Kidney capillary endothelial cell (primary cell): ENCODE measurements around the gene ARF4.

Experiments
- DNase-seq: peaks from one replicate; pipeline ENCODE4 v3.0.0-alpha.2; 2018; ENCODE audit warnings: low spot score

The ARF4 gene

DNA sequence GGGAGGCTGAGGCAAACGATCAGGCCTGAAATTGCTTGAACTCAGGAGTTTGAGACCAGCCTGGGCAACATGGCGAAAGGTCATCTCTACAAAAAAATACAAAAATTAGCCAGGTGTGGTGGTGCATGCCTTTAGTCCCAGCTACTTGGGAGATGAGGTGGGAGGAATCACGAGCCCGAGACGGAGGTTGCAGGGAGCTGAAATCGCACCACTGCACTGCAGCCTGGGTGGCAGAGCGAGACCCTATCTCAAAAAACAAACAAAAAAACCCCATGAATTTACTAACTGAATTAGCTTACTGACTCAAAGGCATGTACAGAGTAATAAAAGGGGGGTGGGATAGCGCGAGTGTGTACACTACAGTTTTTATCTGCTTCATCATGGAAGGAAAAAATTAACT, 19.3 kb downstream of the ARF4 start:
- no peak for DNase-seq

DNA sequence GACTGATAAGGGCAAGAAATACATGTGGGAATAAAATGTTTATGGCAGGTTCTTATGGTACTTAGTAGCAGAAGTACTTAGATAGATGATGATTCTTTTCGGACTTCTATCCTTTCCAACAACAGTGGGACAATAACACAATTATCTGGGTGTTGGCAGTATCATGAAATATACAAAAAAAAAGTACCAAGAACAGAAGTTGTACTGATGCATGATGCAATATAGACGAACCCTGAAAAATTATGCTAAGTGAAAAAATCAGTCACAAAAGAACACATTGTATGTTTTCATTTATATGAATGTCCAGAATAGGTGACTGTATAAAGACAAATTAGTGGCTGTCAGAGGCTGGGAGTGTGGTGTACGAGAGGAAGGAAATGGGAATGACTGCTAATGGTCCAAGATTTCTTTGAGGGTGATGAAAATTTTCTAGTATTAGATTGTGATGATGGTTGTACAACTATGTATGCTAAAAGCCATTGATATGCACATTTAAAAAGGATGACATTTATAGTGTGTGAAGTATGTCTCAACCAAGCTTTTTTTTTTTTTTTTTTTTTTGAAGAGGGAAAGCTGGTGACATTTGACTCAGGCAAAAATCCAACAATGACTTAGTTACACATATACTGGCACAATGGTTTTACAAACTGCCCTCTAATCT, 21.0 kb downstream of the ARF4 start:
- DNase-seq: no peak

DNA sequence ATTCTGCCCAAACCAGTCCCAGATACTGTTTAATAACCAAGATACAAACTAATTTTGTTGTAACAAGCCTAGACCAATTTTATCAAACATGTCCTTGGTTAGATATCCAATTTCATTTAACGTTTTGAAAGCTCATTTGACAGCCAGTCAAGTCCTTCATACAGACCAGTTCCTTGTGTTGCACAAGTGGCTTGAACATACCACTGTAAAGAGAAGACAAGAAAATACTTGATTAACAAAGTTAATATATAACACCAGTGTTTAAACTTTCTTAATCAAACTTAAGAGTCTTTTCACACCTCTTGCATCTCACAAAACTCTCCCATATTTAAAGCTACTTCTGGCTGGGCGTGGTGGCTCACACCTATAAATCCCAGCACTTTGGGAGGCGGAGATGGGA, 25.0 kb downstream of the ARF4 start:
- no peak for DNase-seq

DNA sequence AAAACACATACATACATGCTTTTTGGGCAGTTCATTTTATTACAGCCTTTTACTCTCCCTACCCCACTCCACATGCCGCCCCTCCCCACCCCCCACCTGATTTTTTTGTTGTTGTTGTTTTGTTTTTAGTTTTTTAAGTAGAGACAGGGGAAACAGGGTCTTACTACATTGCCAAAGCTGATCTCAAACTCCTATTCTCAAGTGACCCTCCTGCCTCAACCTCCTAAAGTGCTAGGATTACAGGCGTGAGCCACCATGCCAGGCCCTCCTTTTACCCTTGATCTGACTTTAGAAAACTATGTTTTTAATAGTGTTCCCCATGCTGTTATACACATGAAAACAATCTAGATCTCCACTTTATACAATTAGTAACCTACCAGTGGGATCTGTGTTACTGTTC, 26.3 kb downstream of the ARF4 start:
- no peak for DNase-seq

DNA sequence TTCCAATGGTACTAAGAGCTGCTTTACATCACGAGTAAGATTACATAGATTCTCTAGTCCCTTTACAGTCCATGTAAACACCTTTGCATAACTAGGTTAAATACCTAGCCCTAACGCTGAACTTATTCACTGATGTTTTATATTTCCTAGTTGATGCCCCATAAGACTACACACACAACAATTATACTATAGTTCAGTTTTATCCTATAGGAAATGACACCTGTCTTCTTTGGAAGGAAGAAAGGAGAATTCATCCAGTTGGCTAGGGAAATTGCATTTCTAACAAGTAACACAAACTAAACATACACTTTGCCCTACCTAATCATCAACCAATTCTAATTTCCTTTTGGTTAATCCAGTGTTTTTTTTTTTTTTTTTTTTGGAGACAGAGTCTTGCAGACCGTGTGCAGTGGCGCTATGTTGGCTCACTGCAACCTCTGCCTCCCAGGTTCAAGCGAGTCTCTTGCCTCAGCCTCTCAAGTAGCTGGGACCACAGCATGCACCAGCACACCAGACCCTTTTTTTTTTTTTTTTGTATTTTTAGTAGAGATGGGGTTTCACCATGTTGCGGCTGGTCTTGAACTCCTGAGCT, 27.2 kb downstream of the ARF4 start:
- DNase-seq: no peak

DNA sequence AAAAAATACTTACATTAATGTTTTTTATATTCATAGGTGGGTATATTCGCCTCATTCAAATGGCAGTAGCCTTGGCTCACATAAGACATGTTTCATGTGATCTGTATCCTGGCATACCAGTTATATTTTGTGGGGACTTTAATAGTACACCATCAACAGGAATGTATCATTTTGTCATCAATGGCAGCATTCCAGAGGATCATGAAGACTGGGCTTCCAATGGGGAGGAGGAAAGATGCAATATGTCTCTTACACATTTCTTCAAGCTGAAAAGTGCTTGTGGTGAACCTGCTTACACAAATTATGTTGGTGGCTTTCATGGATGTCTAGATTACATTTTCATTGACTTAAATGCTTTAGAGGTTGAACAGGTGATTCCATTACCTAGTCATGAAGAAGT, 37.6 kb downstream of the ARF4 start:
- no peak for DNase-seq

DNA sequence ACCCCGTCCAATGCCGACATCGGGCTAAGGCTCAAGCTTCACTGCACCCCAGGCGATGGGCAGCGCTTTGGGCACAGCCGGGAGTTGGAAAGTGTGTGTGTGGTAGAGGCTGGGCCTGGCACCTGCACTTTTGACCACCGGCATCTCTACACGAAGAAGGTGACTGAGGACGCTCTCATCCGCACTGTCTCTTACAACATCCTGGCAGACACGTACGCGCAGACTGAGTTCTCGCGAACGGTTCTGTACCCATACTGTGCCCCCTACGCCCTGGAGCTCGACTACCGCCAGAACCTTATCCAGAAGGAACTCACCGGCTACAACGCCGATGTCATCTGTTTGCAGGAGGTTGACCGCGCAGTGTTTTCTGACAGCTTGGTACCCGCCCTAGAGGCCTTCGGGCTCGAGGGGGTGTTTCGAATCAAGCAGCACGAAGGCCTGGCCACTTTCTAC, 40.0 kb downstream of the ARF4 start:
- DNase-seq: peak; percentile 38

DNA sequence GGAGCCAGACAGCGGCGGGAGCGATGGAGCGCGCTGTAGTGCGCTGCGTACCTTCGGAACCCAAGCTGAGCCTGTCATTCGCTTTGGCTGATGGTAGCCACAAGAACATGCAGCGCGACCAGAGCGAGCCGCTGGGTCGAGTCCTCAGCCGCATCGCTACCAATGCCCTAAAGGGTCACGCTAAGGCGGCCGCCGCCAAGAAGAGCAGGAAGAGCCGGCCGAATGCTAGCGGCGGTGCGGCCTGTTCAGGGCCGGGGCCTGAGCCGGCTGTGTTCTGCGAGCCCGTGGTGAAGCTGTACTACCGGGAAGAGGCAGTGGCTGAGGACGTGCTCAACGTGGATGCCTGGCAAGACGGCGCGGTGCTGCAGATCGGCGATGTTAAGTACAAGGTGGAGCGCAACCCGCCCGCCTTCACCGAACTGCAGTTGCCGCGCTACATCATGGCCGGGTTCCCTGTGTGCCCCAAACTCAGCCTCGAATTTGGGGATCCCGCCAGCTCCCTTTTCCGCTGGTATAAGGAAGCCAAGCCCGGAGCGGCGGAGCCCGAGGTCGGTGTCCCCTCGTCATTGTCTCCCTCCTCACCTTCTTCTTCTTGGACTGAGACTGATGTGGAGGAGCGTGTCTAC, 40.6 kb downstream of the ARF4 start:
- DNase-seq: no peak

DNA sequence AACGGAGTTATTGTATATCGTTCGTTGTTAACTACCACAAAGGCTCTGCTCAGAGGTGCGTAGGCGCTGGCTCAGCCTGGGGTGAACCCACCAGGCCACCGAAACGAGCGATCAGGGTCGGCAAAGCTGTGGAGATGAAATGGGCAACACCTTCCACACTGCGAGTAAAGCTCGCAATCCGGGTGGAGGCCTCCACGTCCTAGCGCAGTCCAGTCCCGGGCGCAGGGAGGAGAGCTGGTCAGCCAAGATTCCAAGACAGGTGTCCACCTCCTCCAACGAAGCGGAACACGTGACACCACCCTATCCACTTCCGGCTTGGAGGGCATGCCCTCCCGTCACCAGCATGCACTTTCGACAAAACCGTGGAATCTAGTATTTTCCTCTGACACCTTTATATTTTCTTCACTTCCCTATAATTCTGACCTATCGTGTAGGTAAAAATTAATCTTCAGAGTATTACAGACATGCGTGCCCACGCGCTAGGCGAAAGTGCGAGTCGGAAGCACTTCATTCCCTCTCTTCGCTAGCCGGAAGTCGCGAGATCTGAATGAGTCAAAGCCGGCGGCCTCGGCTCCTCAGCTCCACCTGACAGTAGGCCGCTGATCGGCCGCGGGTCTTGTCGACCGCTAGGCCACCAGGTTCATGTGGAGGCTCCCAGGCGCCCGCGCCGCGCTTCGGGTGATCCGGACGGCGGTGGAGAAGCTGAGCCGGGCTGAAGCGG, 41.2 kb downstream of the ARF4 start, which contains the start of gene PDE12:
Gene PDE12, plus strand, starts transcription at position 537 of the 721 bp plus-strand sequence. Its CDS starts 106 bp downstream, at position 643.
- peak; percentile 84 for DNase-seq

DNA sequence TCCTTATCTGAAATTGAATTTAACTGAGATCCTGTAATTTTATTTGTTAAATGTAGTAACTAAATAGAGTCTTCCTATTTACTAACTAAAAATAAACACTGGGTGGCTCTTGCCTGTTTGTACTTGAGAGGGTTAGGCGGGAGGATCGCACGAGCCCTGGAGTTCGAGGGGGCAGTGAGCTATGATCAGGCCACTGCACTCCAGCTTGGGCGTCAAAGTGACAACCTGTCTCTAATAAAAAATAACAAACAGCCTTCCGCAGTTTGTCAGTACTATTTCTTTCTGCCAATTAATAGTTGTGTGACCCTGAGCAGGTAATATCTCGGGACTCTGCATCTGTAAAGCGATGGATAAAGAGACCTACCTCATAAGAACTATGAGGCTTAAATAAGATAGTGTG, 41.8 kb downstream of the ARF4 start:
- DNase-seq: no peak

DNA sequence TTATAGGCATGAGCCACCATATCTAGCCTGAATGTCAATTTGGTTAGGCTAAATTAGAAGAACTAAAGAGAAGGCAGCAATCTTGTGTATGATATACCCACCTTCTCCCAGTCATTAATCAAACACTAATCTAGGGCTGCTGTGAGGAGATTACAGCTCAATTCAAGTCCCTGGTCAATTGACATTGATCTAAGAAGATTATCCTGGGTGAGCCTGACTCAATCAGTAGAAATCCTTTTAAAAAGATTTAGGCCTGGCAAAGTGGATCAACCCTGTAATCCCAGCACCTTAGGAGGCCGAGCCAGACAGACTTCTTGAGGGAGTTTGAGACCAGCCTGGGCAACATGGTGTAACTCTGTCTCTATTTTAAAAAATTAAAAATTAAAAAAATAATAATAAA, 50.5 kb downstream of the ARF4 start:
- no peak for DNase-seq

DNA sequence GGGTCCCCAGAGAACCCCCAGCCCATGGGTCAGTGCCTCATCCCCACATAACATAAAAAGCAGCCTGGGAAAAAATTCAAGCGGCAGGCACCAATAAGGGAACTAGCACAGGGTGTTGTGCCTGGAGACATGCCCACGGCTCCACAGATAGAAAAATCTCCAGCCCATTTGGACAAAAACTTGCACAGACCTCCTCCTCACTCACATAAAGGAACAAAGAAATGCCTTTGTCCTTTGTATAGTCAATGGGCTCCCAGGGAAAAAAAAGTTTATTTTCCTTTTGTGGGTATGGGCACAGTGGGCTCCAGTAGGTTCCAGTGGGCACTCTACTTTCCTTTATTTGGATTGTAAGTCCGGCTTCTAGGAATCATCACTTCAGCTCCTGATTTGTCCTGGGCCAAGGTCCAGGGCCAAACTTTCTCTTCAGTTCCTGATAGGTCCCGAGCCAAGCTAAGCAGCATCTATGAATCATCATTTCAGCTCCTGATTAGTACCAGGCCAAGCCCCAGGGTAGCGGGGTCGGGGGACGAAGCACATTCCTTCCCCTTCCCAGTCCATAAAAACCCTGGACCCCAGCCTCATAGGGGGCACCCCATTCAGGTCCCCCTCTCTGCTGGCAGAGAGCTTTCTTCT, 51.4 kb downstream of the ARF4 start:
- no peak for DNase-seq

DNA sequence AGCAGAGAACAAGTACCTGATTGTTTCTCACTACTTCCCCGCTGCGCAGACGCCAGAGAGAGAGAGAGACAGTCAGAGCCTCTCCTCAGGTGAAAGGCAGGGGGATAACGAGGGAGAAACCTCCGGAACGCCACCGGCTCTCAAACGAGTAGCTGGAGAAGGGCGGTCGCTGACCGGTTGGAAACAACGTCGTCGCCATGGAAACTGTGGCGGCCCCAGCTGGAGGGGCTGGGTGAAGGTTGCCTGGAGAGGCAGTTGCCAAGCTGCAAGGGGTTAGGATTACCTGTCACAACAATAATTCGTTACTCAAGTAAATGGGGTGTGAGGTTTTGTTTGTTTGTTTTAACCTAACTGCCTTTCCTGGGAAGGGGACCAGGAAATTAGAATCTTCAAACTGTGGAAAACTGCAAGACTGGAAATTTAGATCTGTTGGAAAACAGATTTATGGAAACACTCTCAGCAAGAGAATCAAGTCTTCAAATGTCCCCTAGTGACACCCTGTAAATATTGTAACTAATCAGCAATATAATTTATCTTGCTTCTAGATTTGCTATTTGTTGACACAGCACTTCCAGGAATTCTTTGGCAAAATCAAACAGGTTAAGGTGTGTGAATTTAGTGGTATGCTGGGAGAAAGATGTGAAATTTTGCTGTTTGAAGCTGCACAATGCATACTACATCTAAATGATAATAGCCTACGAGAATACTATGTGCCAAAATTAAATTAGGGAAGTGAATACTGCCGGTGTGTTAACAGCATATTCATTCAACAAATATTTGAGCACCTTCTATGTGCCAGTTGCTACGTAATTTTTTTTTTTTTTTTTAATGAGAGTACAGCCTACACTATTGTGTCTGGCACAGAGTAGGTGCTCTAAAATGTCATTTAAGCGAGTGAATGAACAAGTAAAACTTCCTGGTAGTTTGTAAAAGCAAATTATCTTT, 52.7 kb downstream of the ARF4 start, which contains the start of gene DNAH12:
Gene DNAH12, minus strand, starts transcription at position 164 of the 945 bp plus-strand sequence. CDS start 1,474 bp downstream, outside the sequence.
- DNase-seq: no peak

DNA sequence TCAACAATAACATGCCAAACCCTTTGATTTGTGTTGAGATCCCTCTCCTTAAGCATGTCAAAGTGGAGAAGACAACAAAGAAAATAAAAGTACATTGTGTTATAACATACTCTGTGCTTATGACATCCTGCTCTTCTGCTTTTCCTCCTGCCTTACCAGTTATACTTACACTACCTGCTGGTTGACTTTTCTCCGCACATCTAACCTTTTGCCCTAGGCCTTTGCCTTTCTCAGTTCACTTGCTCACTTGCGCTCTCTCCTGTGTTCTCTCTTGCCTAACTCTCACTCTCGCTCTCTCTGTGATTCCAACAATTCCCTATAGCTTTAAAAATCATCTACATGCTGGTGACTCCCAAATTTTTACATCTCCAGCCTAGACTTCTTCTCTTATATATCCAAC, 58.7 kb downstream of the ARF4 start:
- DNase-seq: no peak

DNA sequence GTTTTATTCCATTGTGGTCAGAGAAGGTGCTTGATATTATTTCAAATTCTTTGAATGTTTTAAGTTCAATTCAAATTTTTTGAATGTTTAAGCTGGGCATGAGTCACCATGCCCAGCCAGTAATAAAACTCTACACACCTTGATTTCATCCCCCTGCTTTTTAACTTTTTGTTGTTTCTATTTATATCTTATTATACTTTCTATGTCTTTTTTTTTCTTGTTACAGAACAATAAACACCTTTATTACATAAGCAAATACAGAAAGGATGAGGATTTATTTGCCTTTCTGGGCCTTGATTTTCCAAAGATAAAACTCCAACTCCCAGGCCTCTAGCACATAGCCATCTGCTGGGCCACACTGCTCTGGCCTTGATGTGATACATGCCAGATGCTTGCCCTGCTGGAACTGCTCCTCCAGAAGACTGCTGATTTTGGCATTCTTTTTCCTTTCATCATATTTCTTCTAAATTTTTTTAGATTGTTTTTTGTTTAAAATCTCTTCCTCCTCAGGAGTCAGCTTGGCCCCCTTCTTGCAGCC, 67.0 kb downstream of the ARF4 start:
- no peak for DNase-seq
